HG02642 (cell line): Measurements from ENCODE around the gene CWF19L2.
A peak's percentile ranks its signal among the peaks of the same experiment; 100 is the strongest.
"Not testable (repeated sequence)": the region's sequence is repeated elsewhere in the genome, so short reads cannot be mapped to it uniquely, and the experiment has no call there.

ENCODE experiments used
- ATAC-seq: cut with Tn5 transposase; IDR thresholded peaks from one replicate; pipeline ENCODE4 v1.9.1; 2021; ENCODE audit warnings: mild to moderate bottlenecking; ENCODE audit not compliant: unreplicated experiment, poor library complexity

The CWF19L2 gene

GRCh38 chr11:107457558-107458271, at the start of gene CWF19L2:
CWF19L2 (minus strand) TSS chr11:107457825; CDS start chr11:107457816, 9 bp downstream.
- ATAC-seq = peak; percentile 98

GRCh38 chr11:107505647-107506225, 48.1 kb upstream of the CWF19L2 start:
- ATAC-seq = no peak

- no peak for ATAC-seq
Observed at GRCh38 chr11:107504981-107505380, 47.4 kb upstream of the CWF19L2 start.

- no peak for ATAC-seq
Observed at GRCh38 chr11:107501713-107502112, 44.1 kb upstream of the CWF19L2 start.

- not testable (repeated sequence) for ATAC-seq
Observed at GRCh38 chr11:107497371-107497770, 39.7 kb upstream of the CWF19L2 start.

- ATAC-seq = no peak
Observed at GRCh38 chr11:107496011-107496410, 38.4 kb upstream of the CWF19L2 start.

- ATAC-seq = no peak
Observed at GRCh38 chr11:107494055-107494454, 36.4 kb upstream of the CWF19L2 start.

GRCh38 chr11:107493117-107493516, 35.5 kb upstream of the CWF19L2 start:
- no peak for ATAC-seq

- ATAC-seq = no peak
Observed at GRCh38 chr11:107490836-107491235, 33.2 kb upstream of the CWF19L2 start.

GRCh38 chr11:107482234-107482633, 24.6 kb upstream of the CWF19L2 start:
- ATAC-seq = no peak

GRCh38 chr11:107478922-107479321, 21.3 kb upstream of the CWF19L2 start:
- ATAC-seq = no peak

- no peak for ATAC-seq
Observed at GRCh38 chr11:107477820-107478219, 20.2 kb upstream of the CWF19L2 start.

GRCh38 chr11:107473792-107474191, 16.2 kb upstream of the CWF19L2 start:
- no peak for ATAC-seq

GRCh38 chr11:107472966-107473365, 15.3 kb upstream of the CWF19L2 start:
- no peak for ATAC-seq

GRCh38 chr11:107468596-107468995, 11.0 kb upstream of the CWF19L2 start:
- ATAC-seq = no peak

GRCh38 chr11:107467696-107468095, 10.1 kb upstream of the CWF19L2 start:
- ATAC-seq = no peak

GRCh38 chr11:107466275-107466866, 8.7 kb upstream of the CWF19L2 start:
- ATAC-seq = not testable (repeated sequence)

GRCh38 chr11:107457205-107457557, 444 bp downstream of the CWF19L2 start:
- ATAC-seq = peak; percentile 46

- no peak for ATAC-seq
Observed at GRCh38 chr11:107453594-107454286, 3.9 kb downstream of the CWF19L2 start.

- ATAC-seq = no peak
Observed at GRCh38 chr11:107446822-107447431, 10.7 kb downstream of the CWF19L2 start.
